Chondrocyte (in vitro differentiated cells): ENCODE results near the gene ARL17B. TPM values are rescaled to one million over a fixed set of nuclear protein-coding genes. Genes with fewer than 3 reads are reported as not detected.
"Not testable (repeated sequence)": the region's sequence is repeated elsewhere in the genome, so short reads cannot be mapped to it uniquely, and the experiment has no call there.

Source experiments
- DNase-seq: peaks from one replicate; pipeline ENCODE4 v3.0.0; 2021; ENCODE audit warnings: mixed read lengths, low spot score
- H3K27ac Mint-ChIP-seq: one replicate; pipeline ENCODE4 v1.8.0; 2021; ENCODE audit warnings: mild to moderate bottlenecking, moderate library complexity, mixed read lengths; ENCODE audit not compliant: unreplicated experiment
- H3K27me3 Mint-ChIP-seq: 2 replicates; pipeline ENCODE4 v1.8.0; 2021; ENCODE audit warnings: low read depth, mixed read lengths
- H3K36me3 Mint-ChIP-seq: 2 replicates; pipeline ENCODE4 v1.8.0; 2021; ENCODE audit warnings: low read depth, mixed read lengths
- H3K4me1 Mint-ChIP-seq: 2 replicates; pipeline ENCODE4 v1.8.0; 2021; ENCODE audit warnings: low read depth, mild to moderate bottlenecking, mixed read lengths
- H3K4me3 Mint-ChIP-seq: one replicate; pipeline ENCODE4 v1.8.0; 2021; ENCODE audit warnings: mild to moderate bottlenecking, moderate library complexity, mixed read lengths; ENCODE audit not compliant: unreplicated experiment
- H3K9me3 Mint-ChIP-seq: 2 replicates; pipeline ENCODE4 v1.8.0; 2021; ENCODE audit warnings: low read depth, mixed read lengths
- total RNA-seq: library from RNA; stranded (reverse); gene quantifications from 3 replicates; pipeline ENCODE4 v1.2.1, GENCODE V29; 2021

ARL17B gene
- total RNA-seq, 1 donor from 2014 or later: 8.5 TPM

GRCh38 chr17:46243928-46244327 is 117.6 kb downstream of the ARL17B start:
- H3K4me1 Mint-ChIP-seq, H3K9me3 Mint-ChIP-seq, H3K27ac Mint-ChIP-seq, H3K36me3 Mint-ChIP-seq, H3K4me3 Mint-ChIP-seq, DNase-seq, H3K27me3 Mint-ChIP-seq: not testable (repeated sequence)

GRCh38 chr17:46243505-46243904 is 118.1 kb downstream of the ARL17B start:
- H3K4me3 Mint-ChIP-seq, H3K36me3 Mint-ChIP-seq, H3K27me3 Mint-ChIP-seq, H3K9me3 Mint-ChIP-seq, H3K27ac Mint-ChIP-seq, H3K4me1 Mint-ChIP-seq, DNase-seq: not testable (repeated sequence)

GRCh38 chr17:46231359-46231758 is 130.2 kb downstream of the ARL17B start:
- DNase-seq, H3K27me3 Mint-ChIP-seq, H3K36me3 Mint-ChIP-seq, H3K4me3 Mint-ChIP-seq, H3K4me1 Mint-ChIP-seq, H3K27ac Mint-ChIP-seq, H3K9me3 Mint-ChIP-seq: not testable (repeated sequence)

GRCh38 chr17:46225274-46225794 is 136.2 kb downstream of the ARL17B start:
- not testable (repeated sequence) for H3K9me3 Mint-ChIP-seq, H3K4me1 Mint-ChIP-seq, H3K36me3 Mint-ChIP-seq, H3K27me3 Mint-ChIP-seq
- peak; percentile 98 for DNase-seq
- Mint-ChIP-seq H3K27ac (peak overlapping the region; percentile 85), H3K4me3 (peak overlapping the region; percentile 91)

- not testable (repeated sequence) for H3K36me3 Mint-ChIP-seq, H3K9me3 Mint-ChIP-seq, H3K27ac Mint-ChIP-seq, DNase-seq, H3K27me3 Mint-ChIP-seq, H3K4me1 Mint-ChIP-seq
- peak overlapping the region; percentile 91 for H3K4me3 Mint-ChIP-seq
Measured at GRCh38 chr17:46224864-46225263, 136.7 kb downstream of the ARL17B start.

Other genes with a start within 250 kb of the ARL17B start
- gene KANSL1, start 168.3 kb downstream of the ARL17B start, total RNA-seq: 61.4 to 75.8 TPM (median 68.8 TPM) in 3 replicates
- gene LRRC37A, start 66.6 kb downstream of the ARL17B start, total RNA-seq: 2.2 to 3.3 TPM (median 2.9 TPM) in 3 replicates
- gene LRRC37A2, start 150.7 kb upstream of the ARL17B start, total RNA-seq: 8.9 to 11.3 TPM (median 9.1 TPM) in 3 replicates
- 7.9 to 12.0 TPM (median 8.1 TPM) in 3 replicates for gene ARL17A, start 217.9 kb upstream of the ARL17B start, total RNA-seq
- 48.3 to 55.5 TPM (median 48.6 TPM) in 3 replicates for gene NSF, start 228.9 kb upstream of the ARL17B start, total RNA-seq